NCI-H1417 (cell line): ENCODE measurements around the gene RC3H2.

Experiments used
- DNase-seq, 3 experiments: peaks; one replicate each; lab custom pipeline; 2025; lab: John Stamatoyannopoulos, UW

RC3H2 gene

DNA sequence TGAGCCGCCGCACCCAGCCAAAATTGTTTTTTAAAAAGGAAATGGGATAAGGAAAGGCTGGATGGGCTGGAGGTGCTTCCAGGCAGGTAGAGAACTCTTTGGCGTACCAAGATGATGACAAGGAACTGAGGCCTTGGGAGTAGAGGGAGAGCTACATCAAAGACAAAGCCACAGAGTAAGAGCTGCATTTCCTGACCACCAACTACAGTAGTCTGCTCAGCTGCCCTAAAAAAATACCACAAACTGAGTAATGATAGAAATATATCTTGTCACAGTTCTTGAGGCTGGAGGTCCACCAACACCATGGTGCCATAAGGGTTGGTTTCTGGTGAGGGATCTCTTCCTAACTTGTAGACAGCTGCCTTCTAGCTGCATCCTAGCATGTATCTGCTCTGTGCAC is 97.0 kb downstream of the RC3H2 start:
- DNase-seq = no peak

DNA sequence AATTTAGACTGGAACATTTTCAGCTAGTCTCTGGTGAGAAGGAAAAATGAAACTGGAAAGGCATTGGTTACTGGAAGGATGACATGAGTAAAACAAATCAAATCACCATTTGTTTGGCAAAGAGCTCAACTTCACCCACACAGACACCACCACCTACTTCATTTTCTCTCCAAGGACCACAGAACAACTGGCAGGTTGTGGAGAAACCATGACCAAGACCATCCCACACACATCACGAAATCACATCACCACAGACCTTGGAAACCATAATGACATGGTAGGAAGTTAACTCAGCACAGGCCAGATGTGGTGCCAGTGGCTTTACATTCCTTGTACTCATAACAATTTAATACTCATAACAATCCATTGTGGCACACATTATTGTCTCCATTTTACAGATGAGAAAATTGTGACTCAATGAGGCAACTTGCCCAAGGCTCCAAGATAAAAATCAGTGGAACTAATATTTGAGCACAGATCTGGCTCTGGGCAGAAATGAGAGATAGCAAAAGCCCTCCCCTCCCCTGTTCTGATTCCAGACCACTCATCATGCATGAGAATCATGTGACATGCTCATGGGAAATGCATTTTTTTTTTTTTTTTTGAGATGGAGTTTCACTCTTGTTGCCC is 97.8 kb downstream of the RC3H2 start:
- DNase-seq = no peak

DNA sequence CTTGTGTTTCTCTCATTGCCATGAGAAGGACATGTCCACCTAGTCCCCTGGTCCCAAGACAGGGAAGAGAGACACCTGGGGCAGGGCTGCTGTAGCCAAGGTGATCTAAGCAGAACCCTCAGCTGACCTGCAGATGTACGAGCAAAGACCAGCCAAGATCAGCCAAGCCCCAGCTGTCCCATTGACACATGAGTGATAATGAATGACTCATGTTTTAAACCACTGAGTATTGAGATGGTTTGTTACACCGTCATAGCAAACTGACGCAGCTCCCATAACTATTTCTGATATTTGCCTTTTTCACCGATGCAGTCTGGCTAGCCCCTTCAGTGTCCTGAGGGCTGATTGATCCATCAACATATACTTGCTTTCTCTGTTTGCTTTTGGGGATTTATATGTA is 98.5 kb downstream of the RC3H2 start:
- DNase-seq = no peak

DNA sequence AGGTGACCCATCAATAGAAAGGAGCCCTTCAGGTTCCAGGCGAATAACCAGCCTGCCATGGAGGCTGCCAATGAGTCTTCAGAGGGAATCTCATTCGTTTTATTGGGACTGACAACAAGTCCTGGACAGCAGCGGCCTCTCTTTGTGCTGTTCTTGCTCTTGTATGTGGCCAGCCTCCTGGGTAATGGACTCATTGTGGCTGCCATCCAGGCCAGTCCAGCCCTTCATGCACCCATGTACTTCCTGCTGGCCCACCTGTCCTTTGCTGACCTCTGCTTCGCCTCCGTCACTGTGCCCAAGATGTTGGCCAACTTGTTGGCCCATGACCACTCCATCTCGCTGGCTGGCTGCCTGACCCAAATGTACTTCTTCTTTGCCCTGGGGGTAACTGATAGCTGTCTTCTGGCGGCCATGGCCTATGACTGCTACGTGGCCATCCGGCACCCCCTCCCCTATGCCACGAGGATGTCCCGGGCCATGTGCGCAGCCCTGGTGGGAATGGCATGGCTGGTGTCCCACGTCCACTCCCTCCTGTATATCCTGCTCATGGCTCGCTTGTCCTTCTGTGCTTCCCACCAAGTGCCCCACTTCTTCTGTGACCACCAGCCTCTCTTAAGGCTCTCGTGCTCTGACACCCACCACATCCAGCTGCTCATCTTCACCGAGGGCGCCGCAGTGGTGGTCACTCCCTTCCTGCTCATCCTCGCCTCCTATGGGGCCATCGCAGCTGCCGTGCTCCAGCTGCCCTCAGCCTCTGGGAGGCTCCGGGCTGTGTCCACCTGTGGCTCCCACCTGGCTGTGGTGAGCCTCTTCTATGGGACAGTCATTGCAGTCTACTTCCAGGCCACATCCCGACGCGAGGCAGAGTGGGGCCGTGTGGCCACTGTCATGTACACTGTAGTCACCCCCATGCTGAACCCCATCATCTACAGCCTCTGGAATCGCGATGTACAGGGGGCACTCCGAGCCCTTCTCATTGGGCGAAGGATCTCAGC is 104.8 kb downstream of the RC3H2 start, which contains the start of gene OR1K1:
TSS of gene OR1K1 (plus strand) at position 58 of the 995 bp plus-strand sequence. CDS start at position 58, 0 bp downstream.
- DNase-seq = no peak

DNA sequence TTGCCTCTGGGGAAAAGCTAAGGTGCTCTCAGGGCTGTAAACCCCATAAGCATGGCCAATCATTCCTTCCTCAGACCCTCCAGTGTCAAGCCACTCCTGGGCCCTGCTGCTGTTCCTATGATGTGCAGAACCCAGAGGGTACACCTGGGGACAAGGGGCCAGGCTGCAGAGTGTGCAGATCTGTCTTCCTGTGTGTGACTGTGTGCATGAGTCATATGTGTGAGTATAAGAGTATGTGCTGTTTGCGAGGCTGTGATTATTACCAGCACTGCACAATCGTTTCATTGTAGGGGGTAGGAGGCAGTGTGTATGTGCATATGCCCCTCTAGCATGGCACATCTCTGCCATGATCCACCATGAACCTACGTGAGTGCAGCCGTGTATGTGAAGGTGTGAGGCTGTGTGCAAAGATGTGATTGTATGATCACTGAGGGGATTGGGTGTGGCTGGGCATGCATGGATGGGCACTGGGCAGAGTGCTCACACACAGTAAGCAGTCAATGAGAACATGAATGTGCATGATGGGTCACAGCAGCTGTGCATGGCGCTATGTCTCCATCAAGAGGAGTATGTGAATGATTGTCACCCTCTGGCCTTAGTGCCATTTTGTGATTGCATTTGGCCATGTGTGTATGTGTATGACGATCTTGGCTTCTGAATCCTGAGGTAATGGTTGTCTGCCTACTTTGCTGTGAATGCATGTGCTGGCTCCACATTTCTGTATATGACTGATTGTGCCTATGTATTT is 107.7 kb downstream of the RC3H2 start:
- peak in 1 of 3 experiments; percentile 17 for DNase-seq
